ENCODE data around the gene LRGUK. TPM values are rescaled to one million over a fixed set of nuclear protein-coding genes. Genes with fewer than 3 reads are reported as not detected.

LRGUK gene
- polyA plus RNA-seq, 1 experiment: not detected

- Histone ChIP-seq H3K36me3 (ENCODE audit: control insufficient read depth, insufficient read depth, low read length) (no peaks in the 10 kb centered on the region), H3K4me3 (ENCODE audit: low read depth, low read length) (no peak overlapping the region), H3K27me3 (ENCODE audit: control insufficient read depth, insufficient read depth, low read length) (peaks cover 2% of the 10 kb centered on the region; the same call in 1 of the 2 replicates)
- TF ChIP-seq CTCF (IDR thresholded peaks at IDR 0.05; ENCODE audit: insufficient read depth, low read depth, low read length): no peak
- POLR2A ChIA-PET: interaction anchor here (0.8 kb wide), 1 partner anchor 15 kb away, joined by 5 read pairs; no protein-coding TSS in a partner anchor
- CTCF ChIA-PET: interaction anchor here (2.0 kb wide), 1 partner anchor 15 kb away, joined by 14 read pairs; no protein-coding TSS in a partner anchor
- DNase-seq (ENCODE audit: low read depth): no peak
Measured at GRCh38 chr7:134126146-134126545, 994 bp upstream of the LRGUK start.

GRCh38 chr7:134126596-134126965 lies 559 bp upstream of the LRGUK start:
- CTCF ChIA-PET: interaction anchor here (2.0 kb wide), 1 partner anchor 14 kb away, joined by 14 read pairs; no protein-coding TSS in a partner anchor
- peak overlapping the region; percentile 54 for H3K4me3 ChIP-seq (ENCODE audit: low read depth, low read length)
- H3K36me3 ChIP-seq (ENCODE audit: control insufficient read depth, insufficient read depth, low read length): no peaks in the 10 kb centered on the region
- POLR2A ChIA-PET: interaction anchor here (0.8 kb wide), 1 partner anchor 15 kb away, joined by 5 read pairs; no protein-coding TSS in a partner anchor
- peaks cover 2% of the 10 kb centered on the region; the same call in 1 of the 2 replicates for H3K27me3 ChIP-seq (ENCODE audit: control insufficient read depth, insufficient read depth, low read length)
- no peak for TF ChIP-seq CTCF (IDR thresholded peaks at IDR 0.05; ENCODE audit: insufficient read depth, low read depth, low read length)
- no peak for DNase-seq (ENCODE audit: low read depth)

GRCh38 chr7:134128829-134129228 lies 1.7 kb downstream of the LRGUK start:
- no peak overlapping the region for H3K4me3 ChIP-seq (ENCODE audit: low read depth, low read length)
- POLR2A ChIA-PET: no interaction called here
- DNase-seq (ENCODE audit: low read depth): no peak
- no peak for TF ChIP-seq CTCF (IDR thresholded peaks at IDR 0.05; ENCODE audit: insufficient read depth, low read depth, low read length)
- CTCF ChIA-PET: no interaction called here
- H3K36me3 ChIP-seq (ENCODE audit: control insufficient read depth, insufficient read depth, low read length): no peaks in the 10 kb centered on the region
- H3K27me3 ChIP-seq (ENCODE audit: control insufficient read depth, insufficient read depth, low read length): peaks cover 2% of the 10 kb centered on the region; the same call in 1 of the 2 replicates

- DNase-seq (ENCODE audit: low read depth): no peak
- ChIA-PET POLR2A (no interaction called here), CTCF (interaction anchor here (1.1 kb wide), 1 partner anchor 11 kb away, joined by 6 read pairs; no protein-coding TSS in a partner anchor)
- no peaks in the 10 kb centered on the region for H3K36me3 ChIP-seq (ENCODE audit: control insufficient read depth, insufficient read depth, low read length)
- no peak overlapping the region for H3K4me3 ChIP-seq (ENCODE audit: low read depth, low read length)
- TF ChIP-seq CTCF (IDR thresholded peaks at IDR 0.05; ENCODE audit: insufficient read depth, low read depth, low read length): no peak
- peaks cover 2% of the 10 kb centered on the region; the same call in 1 of the 2 replicates for H3K27me3 ChIP-seq (ENCODE audit: control insufficient read depth, insufficient read depth, low read length)
Measured at GRCh38 chr7:134129856-134130523, 2.9 kb downstream of the LRGUK start.

- DNase-seq (ENCODE audit: low read depth): no peak
- H3K27me3 ChIP-seq (ENCODE audit: control insufficient read depth, insufficient read depth, low read length): peaks cover 2% of the 10 kb centered on the region; the same call in 1 of the 2 replicates
- H3K4me3 ChIP-seq (ENCODE audit: low read depth, low read length): no peak overlapping the region
- no peaks in the 10 kb centered on the region for H3K36me3 ChIP-seq (ENCODE audit: control insufficient read depth, insufficient read depth, low read length)
- POLR2A ChIA-PET: no interaction called here
- CTCF ChIA-PET: no interaction called here
- TF ChIP-seq CTCF (IDR thresholded peaks at IDR 0.05; ENCODE audit: insufficient read depth, low read depth, low read length): no peak
Measured at GRCh38 chr7:134134004-134134403, 6.9 kb downstream of the LRGUK start.
